Measurements from ENCODE around the gene WARS2.

Gene WARS2

GRCh38 chr1:119011116-119011515, 129.3 kb downstream of the WARS2 start:
- no peak for DNase-seq

- no peak for DNase-seq
Measured at GRCh38 chr1:119010201-119010600, 130.3 kb downstream of the WARS2 start.

GRCh38 chr1:119009312-119009655, 131.2 kb downstream of the WARS2 start:
- no peak for DNase-seq

GRCh38 chr1:119008483-119009311, 131.8 kb downstream of the WARS2 start:
- DNase-seq = no peak

GRCh38 chr1:119007670-119008482, 132.6 kb downstream of the WARS2 start:
- DNase-seq = no peak

- no peak for DNase-seq
Measured at GRCh38 chr1:119007339-119007669, 133.1 kb downstream of the WARS2 start.

GRCh38 chr1:119006406-119007279, 133.8 kb downstream of the WARS2 start:
- no peak for DNase-seq

GRCh38 chr1:119005724-119006405, 134.6 kb downstream of the WARS2 start:
- no peak for DNase-seq

- no peak for DNase-seq
Measured at GRCh38 chr1:119004781-119005180, 135.7 kb downstream of the WARS2 start.

GRCh38 chr1:119004129-119004527, 136.3 kb downstream of the WARS2 start:
- no peak for DNase-seq

- DNase-seq = no peak
Measured at GRCh38 chr1:119003413-119004128, 136.9 kb downstream of the WARS2 start.

- no peak for DNase-seq
Measured at GRCh38 chr1:119002028-119002686, 138.3 kb downstream of the WARS2 start.

GRCh38 chr1:119001181-119002027, 139.0 kb downstream of the WARS2 start:
- no peak for DNase-seq

- no peak for DNase-seq
Measured at GRCh38 chr1:119000371-119001180, 139.9 kb downstream of the WARS2 start.

GRCh38 chr1:118999348-119000071, 140.9 kb downstream of the WARS2 start:
- DNase-seq = no peak

GRCh38 chr1:118998171-118998570, 142.3 kb downstream of the WARS2 start:
- no peak for DNase-seq

- DNase-seq = no peak
Measured at GRCh38 chr1:118997225-118997624, 143.2 kb downstream of the WARS2 start.

- DNase-seq = no peak
Measured at GRCh38 chr1:118995312-118996016, 145.0 kb downstream of the WARS2 start.

Measured in activated naive CD4-positive, alpha-beta T cell treated with Interleukin-2 at 50 U/mL for 16 hours (primary cell).